Activated CD8-positive, alpha-beta T cell treated with anti-CD3 and anti-CD28 coated beads for 36 hours (primary cell): ENCODE data around the gene EIF2B5. TPM values are rescaled to one million over a fixed set of nuclear protein-coding genes. Genes with fewer than 3 reads are reported as not detected.
"Not testable (repeated sequence)": the region's sequence is repeated elsewhere in the genome, so short reads cannot be mapped to it uniquely, and the experiment has no call there.

Experiments
- ATAC-seq: fragments of 200-7000 bp; cut with Tn5 transposase; one replicate; pipeline ENCODE4 v1.10.0; 2021; ENCODE audit warnings: mild to moderate bottlenecking, moderate library complexity
- CTCF ChIA-PET: fragments of 350-600 bp; sonication (Branson Sonifier 250); formaldehyde crosslinking; loops from one replicate; lab custom pipeline; 2021; ENCODE audit warnings: antibody characterized with exemption; lab: Charles Lee
- POLR2A ChIA-PET: fragments of 350-600 bp; sonication (Branson Sonifier 250); formaldehyde crosslinking; loops from one replicate; lab custom pipeline; 2021; ENCODE audit warnings: antibody characterized with exemption; lab: Charles Lee
- DNase-seq: peaks from one replicate; pipeline ENCODE4 v3.0.0-alpha.2; 2020
- H3K27ac Mint-ChIP-seq: one replicate; pipeline ENCODE4 v1.8.0; 2021; ENCODE audit warnings: mild to moderate bottlenecking, mixed read lengths
- H3K27me3 Mint-ChIP-seq: one replicate; pipeline ENCODE4 v1.8.0; 2021; ENCODE audit warnings: mixed read lengths
- H3K36me3 Mint-ChIP-seq: one replicate; pipeline ENCODE4 v1.8.0; 2021; ENCODE audit warnings: low read depth, mixed read lengths
- H3K4me1 Mint-ChIP-seq: one replicate; pipeline ENCODE4 v1.8.0; 2021; ENCODE audit warnings: low read depth, mixed read lengths
- H3K4me3 Mint-ChIP-seq: one replicate; pipeline ENCODE4 v1.8.0; 2021; ENCODE audit warnings: mild to moderate bottlenecking, moderate library complexity, mixed read lengths
- H3K9me3 Mint-ChIP-seq: one replicate; pipeline ENCODE4 v1.8.0; 2021; ENCODE audit warnings: mixed read lengths
- intact Hi-C: fragments of 100-400 bp; cut with micrococcal nuclease; formaldehyde crosslinking; loops from one replicate; pipeline ENCODE4 v1.10.0; 2022
- total RNA-seq, 2 experiments: library from RNA; stranded (reverse); gene quantifications; one replicate each; pipeline ENCODE4 v1.2.3, GENCODE V29; 2021
- TF ChIP-seq, protein P1 (sequence below): fragments of 200-600 bp; IDR thresholded peaks from one replicate; pipeline ENCODE4 v1.8.0; 2022; ENCODE audit warnings: antibody characterized with exemption, mild to moderate bottlenecking

EIF2B5 gene
- total RNA-seq, 2 experiments from 2014 or later, result 59.9 to 64.0 TPM

DNA sequence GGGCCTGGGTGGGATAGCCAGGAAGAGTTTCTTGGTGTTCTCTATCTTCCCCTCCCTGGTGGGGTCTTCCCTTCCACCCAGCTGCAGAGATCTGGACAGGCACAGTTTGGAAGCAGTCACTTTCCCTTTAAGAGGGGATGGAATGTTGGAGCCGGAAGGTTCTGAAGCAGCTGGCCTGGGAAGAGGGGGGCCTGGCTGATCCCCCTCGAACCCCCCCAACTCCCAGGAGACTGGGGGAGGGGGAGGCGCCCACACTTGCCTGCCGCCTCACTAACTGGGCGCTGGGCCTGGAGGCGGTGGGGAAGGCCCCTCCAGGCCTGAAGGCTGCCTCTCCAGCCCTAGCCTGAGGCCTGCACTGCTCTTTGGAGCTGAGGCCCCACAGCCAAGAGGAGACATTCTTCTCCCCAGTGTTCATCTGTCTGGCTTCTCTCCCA lies 21.4 kb downstream of the EIF2B5 start:
- CTCF ChIA-PET, result interaction anchor here (1.3 to 1.6 kb wide), 4 partner anchors 17 to 93 kb away, joined by 3 to 5 read pairs (median 4); partner anchors contain the start of genes AP2M1 and EEF1AKMT4
- TF ChIP-seq, protein P1, sequence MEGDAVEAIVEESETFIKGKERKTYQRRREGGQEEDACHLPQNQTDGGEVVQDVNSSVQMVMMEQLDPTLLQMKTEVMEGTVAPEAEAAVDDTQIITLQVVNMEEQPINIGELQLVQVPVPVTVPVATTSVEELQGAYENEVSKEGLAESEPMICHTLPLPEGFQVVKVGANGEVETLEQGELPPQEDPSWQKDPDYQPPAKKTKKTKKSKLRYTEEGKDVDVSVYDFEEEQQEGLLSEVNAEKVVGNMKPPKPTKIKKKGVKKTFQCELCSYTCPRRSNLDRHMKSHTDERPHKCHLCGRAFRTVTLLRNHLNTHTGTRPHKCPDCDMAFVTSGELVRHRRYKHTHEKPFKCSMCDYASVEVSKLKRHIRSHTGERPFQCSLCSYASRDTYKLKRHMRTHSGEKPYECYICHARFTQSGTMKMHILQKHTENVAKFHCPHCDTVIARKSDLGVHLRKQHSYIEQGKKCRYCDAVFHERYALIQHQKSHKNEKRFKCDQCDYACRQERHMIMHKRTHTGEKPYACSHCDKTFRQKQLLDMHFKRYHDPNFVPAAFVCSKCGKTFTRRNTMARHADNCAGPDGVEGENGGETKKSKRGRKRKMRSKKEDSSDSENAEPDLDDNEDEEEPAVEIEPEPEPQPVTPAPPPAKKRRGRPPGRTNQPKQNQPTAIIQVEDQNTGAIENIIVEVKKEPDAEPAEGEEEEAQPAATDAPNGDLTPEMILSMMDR, result no peak
- Mint-ChIP-seq H3K36me3 (peaks cover 4% of the 10 kb centered on the region), H3K4me3 (peak overlapping the region; percentile 96), H3K9me3 (no peaks in the 10 kb centered on the region), H3K27ac (peak overlapping the region; percentile 82), H3K4me1 (peaks cover 23% of the 10 kb centered on the region), H3K27me3 (no peaks in the 10 kb centered on the region)
- intact Hi-C loops, result no loop called here
- no peak for ATAC-seq
- DNase-seq, result no peak
- POLR2A ChIA-PET, result interaction anchor here (0.7 to 1.3 kb wide), 3 partner anchors 9 to 356 kb away, joined by 3 to 6 read pairs (median 3); partner anchors contain the start of gene EIF2B5

DNA sequence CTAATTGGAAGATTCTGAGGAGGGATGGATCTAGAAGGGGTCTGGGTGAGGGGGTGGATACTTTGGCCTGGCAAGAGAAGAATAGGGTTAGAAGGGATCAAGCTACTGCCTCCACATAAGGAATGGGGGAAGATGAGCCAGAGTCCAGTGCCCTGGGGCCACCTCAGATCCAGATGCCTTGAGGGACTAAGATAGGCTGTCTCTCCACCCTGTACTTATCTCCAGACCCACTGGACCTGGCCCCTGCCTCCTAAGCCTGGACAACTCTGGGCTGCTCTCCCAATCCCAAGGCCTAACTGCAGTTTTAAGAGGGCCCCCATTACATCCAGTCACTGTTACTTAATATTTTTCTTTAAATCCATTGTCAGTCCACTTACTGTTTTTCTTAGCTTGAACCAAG lies 22.0 kb downstream of the EIF2B5 start:
- ATAC-seq, result no peak
- ChIA-PET POLR2A (interaction anchor here (1.3 kb wide), 1 partner anchor 22 kb away, joined by 6 read pairs; the partner anchor contains the start of gene EIF2B5), CTCF (interaction anchor here (1.6 kb wide), 1 partner anchor 93 kb away, joined by 4 read pairs; the partner anchor contains the start of gene EEF1AKMT4)
- Mint-ChIP-seq H3K27ac (no peak overlapping the region), H3K4me3 (peak overlapping the region; percentile 96), H3K4me1 (peaks cover 23% of the 10 kb centered on the region), H3K9me3 (no peaks in the 10 kb centered on the region), H3K36me3 (peaks cover 4% of the 10 kb centered on the region), H3K27me3 (no peaks in the 10 kb centered on the region)
- no peak for DNase-seq
- intact Hi-C loops, result no loop called here
- TF ChIP-seq, protein P1, result no peak

DNA sequence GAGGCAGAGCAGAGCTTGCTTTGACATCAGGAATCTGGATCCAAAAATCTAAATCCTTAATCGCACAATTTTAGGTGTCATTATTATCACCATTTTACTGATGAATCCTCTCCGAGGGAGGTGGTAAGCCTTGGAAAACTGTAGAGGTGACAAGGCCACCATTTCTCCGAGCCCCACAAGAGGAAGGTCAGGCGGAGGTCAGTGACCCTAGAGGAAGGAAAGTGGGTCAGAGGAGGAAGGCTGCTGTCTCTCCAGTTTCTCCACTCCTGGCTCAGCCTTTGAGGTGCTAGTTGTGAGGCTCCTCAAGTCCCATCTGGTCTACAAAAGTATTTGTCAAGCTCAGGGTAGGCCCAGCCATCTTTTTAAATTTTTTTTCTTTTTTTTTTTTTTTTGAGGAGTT lies 23.2 kb downstream of the EIF2B5 start:
- Mint-ChIP-seq H3K27me3 (no peaks in the 10 kb centered on the region), H3K9me3 (no peaks in the 10 kb centered on the region), H3K36me3 (peaks cover 4% of the 10 kb centered on the region), H3K4me1 (peaks cover 23% of the 10 kb centered on the region), H3K27ac (no peak overlapping the region), H3K4me3 (no peak overlapping the region)
- TF ChIP-seq, protein P1, result no peak
- CTCF ChIA-PET, result interaction anchor here (0.8 to 1.4 kb wide), 2 partner anchors 69 to 195 kb away, joined by 3 read pairs; no protein-coding TSS in a partner anchor
- intact Hi-C loops, result no loop called here
- ATAC-seq, result no peak
- DNase-seq, result no peak
- POLR2A ChIA-PET, result no interaction called here

DNA sequence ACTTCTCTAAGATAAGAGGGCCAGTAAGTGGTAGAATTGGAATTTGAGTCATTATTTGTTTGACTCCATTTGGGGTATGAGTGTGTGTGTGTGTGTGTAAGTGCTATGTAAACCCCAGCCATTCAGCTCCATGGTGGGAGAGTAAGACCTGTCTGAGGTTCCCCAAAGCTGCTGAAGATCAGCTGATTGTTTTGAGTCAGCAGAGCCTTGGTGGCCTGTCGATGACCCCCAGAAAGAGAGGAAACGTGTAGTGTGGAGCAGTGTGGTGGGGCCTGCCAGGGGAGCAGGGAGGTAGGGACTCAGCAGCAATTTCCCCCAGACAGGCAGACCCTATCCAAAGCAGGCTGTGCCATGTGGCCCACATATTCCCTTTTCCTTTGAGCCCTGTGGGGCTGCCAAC lies 25.3 kb downstream of the EIF2B5 start:
- TF ChIP-seq, protein P1, result no peak
- CTCF ChIA-PET, result interaction anchor here (1.1 to 1.4 kb wide), 2 partner anchors 12 to 26 kb away, joined by 3 read pairs; partner anchors contain the start of gene EIF2B5
- Mint-ChIP-seq H3K4me1 (peaks cover 23% of the 10 kb centered on the region), H3K27ac (no peak overlapping the region), H3K36me3 (peaks cover 4% of the 10 kb centered on the region), H3K4me3 (no peak overlapping the region), H3K27me3 (no peaks in the 10 kb centered on the region), H3K9me3 (no peaks in the 10 kb centered on the region)
- intact Hi-C loops, result no loop called here
- POLR2A ChIA-PET, result interaction anchor here (1.2 kb wide), 1 partner anchor 12 kb away, joined by 5 read pairs; no protein-coding TSS in a partner anchor
- peak; percentile 41 for DNase-seq
- ATAC-seq, result peak; percentile 40

DNA sequence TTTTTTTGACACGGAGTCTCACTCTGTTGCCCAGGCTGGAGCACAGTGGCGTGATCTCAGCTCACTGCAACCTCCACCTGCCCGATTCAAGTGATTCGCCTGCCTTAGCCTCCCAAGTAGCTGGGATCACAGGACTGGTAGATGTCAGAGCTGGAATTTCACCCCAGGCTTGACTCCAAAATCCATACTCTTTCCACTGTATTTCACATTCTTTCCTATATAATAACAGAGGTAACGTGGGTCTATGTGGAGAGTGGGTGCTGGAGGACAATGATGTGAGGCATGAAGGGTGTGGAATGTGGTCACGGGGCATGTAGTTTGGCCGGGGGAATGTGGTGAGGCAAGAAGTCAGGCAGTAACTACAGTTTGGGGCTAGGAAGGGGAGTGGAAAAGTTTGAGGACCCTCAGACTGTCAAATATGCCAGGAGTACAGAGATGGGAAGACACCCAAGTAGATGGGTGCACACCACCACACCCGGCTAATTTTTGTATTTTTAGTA lies 27.5 kb downstream of the EIF2B5 start:
- H3K4me1 Mint-ChIP-seq, result peaks cover 15% of the 10 kb centered on the region
- ATAC-seq, DNase-seq, POLR2A ChIA-PET, H3K9me3 Mint-ChIP-seq, H3K27me3 Mint-ChIP-seq, H3K27ac Mint-ChIP-seq, H3K4me3 Mint-ChIP-seq, CTCF ChIA-PET, H3K36me3 Mint-ChIP-seq, intact Hi-C loops: not testable (repeated sequence)
